Measurements from ENCODE around the gene B9D1. TPM values are rescaled to one million over a fixed set of nuclear protein-coding genes. Genes with fewer than 3 reads are reported as not detected.

Gene B9D1
- total and polyA plus RNA-seq, 2 experiments from 2014 or later: 35.2 to 63.5 TPM

DNA sequence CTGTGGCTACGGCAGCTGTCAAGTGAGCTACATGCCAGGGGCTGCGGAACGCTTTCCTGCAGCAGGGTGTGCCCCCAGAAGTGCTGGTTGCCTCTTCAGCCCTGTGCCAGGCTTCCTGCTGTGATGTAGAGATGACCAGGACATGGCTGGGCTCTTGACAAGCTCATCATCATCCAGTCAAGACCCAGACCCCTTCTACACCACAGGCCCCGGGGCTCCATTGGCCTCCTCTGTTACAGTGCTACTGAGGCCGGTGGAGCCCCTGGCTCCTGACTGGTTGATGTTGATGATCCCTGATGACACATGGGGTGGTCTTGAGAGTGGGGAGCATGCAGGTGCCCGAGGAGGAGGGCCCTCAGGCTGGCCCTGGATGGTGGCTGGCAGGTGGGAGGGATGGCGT is 50.1 kb downstream of the B9D1 start (continued):
- no peak for TF ChIP-seq REST (IDR thresholded peaks at IDR 0.05; ENCODE audit: unreplicated experiment)
- no peak for TF ChIP-seq EZH2phosphoT487 (IDR thresholded peaks at IDR 0.05; ENCODE audit: unreplicated experiment)
- TF ChIP-seq STAT1 (IDR thresholded peaks at IDR 0.05; ENCODE audit: unreplicated experiment): no peak
- TF ChIP-seq JUNB (IDR thresholded peaks at IDR 0.05; ENCODE audit: unreplicated experiment): no peak

GRCh38 chr17:19311421-19312215 is 50.9 kb downstream of the B9D1 start:
- Mint-ChIP-seq H3K9me3 (no peaks in the 10 kb centered on the region; the same call in 2 of the 3 replicates), H3K4me1 (peaks cover 18% of the 10 kb centered on the region), H3K4me3 (no peak overlapping the region), H3K36me3 (ENCODE audit: low read depth) (peaks cover 38% of the 10 kb centered on the region), H3K27ac (no peak overlapping the region), H3K27me3 (ENCODE audit: insufficient read depth, low read depth, poor library complexity) (peaks cover 9% of the 10 kb centered on the region)
- 0 out of 2 replicates have a peak, but pooled peaks cover 3% of the 10 kb centered on the region for H3K36me3 ChIP-seq (ENCODE audit: insufficient read depth)
- no peaks in the 10 kb centered on the region for H3K9me2 ChIP-seq (ENCODE audit: insufficient read depth)
- no peak overlapping the region for H3K27ac ChIP-seq (ENCODE audit: low read depth)
- peaks cover 8% of the 10 kb centered on the region for H3K4me1 ChIP-seq (ENCODE audit: insufficient read depth)
- no peak overlapping the region for H3K4me2 ChIP-seq
- 0 out of 2 replicates have a peak, but pooled peaks cover 6% of the 10 kb centered on the region for H3K79me2 ChIP-seq (replicated peaks; ENCODE audit: insufficient read depth)
- ATAC-seq (no peak), DNase-seq (ENCODE audit: low spot score) (no peak)
- H4K20me1 ChIP-seq (replicated peaks; ENCODE audit: insufficient read depth): no peaks in the 10 kb centered on the region; the same call in 1 of the 2 replicates
- no peak overlapping the region for H2AFZ ChIP-seq
- no peaks in the 10 kb centered on the region for H3F3A ChIP-seq (replicated peaks; ENCODE audit: low read depth)
- no peak overlapping the region for H3K4me3 ChIP-seq
- no peaks in the 10 kb centered on the region for H3K27me3 ChIP-seq (ENCODE audit: insufficient read depth)
- TF ChIP-seq ZNF331 (CRISPR knock-in tag; IDR thresholded peaks at IDR 0.05; ENCODE audit: low read depth) (no peak), POLR2AphosphoS5 (IDR thresholded peaks at IDR 0.05; ENCODE audit: low read depth) (no peak), CTCF (conservative IDR thresholded peaks at IDR 0.05; ENCODE audit: low read depth in 2 of 2) (no peak), EZH2phosphoT487 (IDR thresholded peaks at IDR 0.05; ENCODE audit: unreplicated experiment) (no peak), EZH2 (IDR thresholded peaks at IDR 0.05; ENCODE audit: low read depth, unreplicated experiment) (no peak), JUNB (IDR thresholded peaks at IDR 0.05; ENCODE audit: unreplicated experiment) (no peak)
- TF ChIP-seq, protein P1, sequence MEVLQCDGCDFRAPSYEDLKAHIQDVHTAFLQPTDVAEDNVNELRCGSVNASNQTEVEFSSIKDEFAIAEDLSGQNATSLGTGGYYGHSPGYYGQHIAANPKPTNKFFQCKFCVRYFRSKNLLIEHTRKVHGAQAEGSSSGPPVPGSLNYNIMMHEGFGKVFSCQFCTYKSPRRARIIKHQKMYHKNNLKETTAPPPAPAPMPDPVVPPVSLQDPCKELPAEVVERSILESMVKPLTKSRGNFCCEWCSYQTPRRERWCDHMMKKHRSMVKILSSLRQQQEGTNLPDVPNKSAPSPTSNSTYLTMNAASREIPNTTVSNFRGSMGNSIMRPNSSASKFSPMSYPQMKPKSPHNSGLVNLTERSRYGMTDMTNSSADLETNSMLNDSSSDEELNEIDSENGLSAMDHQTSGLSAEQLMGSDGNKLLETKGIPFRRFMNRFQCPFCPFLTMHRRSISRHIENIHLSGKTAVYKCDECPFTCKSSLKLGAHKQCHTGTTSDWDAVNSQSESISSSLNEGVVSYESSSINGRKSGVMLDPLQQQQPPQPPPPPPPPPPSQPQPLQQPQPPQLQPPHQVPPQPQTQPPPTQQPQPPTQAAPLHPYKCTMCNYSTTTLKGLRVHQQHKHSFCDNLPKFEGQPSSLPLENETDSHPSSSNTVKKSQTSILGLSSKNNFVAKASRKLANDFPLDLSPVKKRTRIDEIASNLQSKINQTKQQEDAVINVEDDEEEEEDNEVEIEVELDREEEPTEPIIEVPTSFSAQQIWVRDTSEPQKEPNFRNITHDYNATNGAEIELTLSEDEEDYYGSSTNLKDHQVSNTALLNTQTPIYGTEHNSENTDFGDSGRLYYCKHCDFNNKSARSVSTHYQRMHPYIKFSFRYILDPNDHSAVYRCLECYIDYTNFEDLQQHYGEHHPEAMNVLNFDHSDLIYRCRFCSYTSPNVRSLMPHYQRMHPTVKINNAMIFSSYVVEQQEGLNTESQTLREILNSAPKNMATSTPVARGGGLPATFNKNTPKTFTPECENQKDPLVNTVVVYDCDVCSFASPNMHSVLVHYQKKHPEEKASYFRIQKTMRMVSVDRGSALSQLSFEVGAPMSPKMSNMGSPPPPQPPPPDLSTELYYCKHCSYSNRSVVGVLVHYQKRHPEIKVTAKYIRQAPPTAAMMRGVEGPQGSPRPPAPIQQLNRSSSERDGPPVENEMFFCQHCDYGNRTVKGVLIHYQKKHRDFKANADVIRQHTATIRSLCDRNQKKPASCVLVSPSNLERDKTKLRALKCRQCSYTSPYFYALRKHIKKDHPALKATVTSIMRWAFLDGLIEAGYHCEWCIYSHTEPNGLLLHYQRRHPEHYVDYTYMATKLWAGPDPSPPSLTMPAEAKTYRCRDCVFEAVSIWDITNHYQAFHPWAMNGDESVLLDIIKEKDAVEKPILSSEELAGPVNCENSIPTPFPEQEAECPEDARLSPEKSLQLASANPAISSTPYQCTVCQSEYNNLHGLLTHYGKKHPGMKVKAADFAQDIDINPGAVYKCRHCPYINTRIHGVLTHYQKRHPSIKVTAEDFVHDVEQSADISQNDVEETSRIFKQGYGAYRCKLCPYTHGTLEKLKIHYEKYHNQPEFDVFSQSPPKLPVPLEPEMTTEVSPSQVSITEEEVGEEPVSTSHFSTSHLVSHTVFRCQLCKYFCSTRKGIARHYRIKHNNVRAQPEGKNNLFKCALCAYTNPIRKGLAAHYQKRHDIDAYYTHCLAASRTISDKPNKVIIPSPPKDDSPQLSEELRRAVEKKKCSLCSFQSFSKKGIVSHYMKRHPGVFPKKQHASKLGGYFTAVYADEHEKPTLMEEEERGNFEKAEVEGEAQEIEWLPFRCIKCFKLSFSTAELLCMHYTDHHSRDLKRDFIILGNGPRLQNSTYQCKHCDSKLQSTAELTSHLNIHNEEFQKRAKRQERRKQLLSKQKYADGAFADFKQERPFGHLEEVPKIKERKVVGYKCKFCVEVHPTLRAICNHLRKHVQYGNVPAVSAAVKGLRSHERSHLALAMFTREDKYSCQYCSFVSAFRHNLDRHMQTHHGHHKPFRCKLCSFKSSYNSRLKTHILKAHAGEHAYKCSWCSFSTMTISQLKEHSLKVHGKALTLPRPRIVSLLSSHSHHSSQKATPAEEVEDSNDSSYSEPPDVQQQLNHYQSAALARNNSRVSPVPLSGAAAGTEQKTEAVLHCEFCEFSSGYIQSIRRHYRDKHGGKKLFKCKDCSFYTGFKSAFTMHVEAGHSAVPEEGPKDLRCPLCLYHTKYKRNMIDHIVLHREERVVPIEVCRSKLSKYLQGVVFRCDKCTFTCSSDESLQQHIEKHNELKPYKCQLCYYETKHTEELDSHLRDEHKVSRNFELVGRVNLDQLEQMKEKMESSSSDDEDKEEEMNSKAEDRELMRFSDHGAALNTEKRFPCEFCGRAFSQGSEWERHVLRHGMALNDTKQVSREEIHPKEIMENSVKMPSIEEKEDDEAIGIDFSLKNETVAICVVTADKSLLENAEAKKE (CRISPR knock-in tag; IDR thresholded peaks at IDR 0.05): no peak
